NCI-H187 (cell line): ENCODE measurements around the gene ZCCHC2.

Experiments
- DNase-seq, 2 experiments: peaks; one replicate each; lab custom pipeline; 2025; lab: John Stamatoyannopoulos, UW

Gene ZCCHC2

GRCh38 chr18:62538881-62539280 lies 16.1 kb downstream of the ZCCHC2 start:
- no peak for DNase-seq

GRCh38 chr18:62539284-62540165 lies 16.7 kb downstream of the ZCCHC2 start:
- no peak for DNase-seq

- DNase-seq: no peak
Observed at GRCh38 chr18:62543021-62543420, 20.2 kb downstream of the ZCCHC2 start.

GRCh38 chr18:62545098-62545497 lies 22.3 kb downstream of the ZCCHC2 start:
- no peak for DNase-seq

- DNase-seq: no peak
Observed at GRCh38 chr18:62549755-62550154, 26.9 kb downstream of the ZCCHC2 start.

- no peak for DNase-seq
Observed at GRCh38 chr18:62550746-62551145, 27.9 kb downstream of the ZCCHC2 start.

GRCh38 chr18:62551972-62552513 lies 29.2 kb downstream of the ZCCHC2 start:
- DNase-seq: no peak

GRCh38 chr18:62554061-62554815 lies 31.4 kb downstream of the ZCCHC2 start:
- DNase-seq: no peak

- no peak for DNase-seq
Observed at GRCh38 chr18:62555135-62555534, 32.3 kb downstream of the ZCCHC2 start.

- DNase-seq: no peak
Observed at GRCh38 chr18:62556397-62556796, 33.6 kb downstream of the ZCCHC2 start.

- DNase-seq: no peak
Observed at GRCh38 chr18:62558015-62558663, 35.3 kb downstream of the ZCCHC2 start.

GRCh38 chr18:62564044-62564443 lies 41.2 kb downstream of the ZCCHC2 start:
- no peak for DNase-seq

- DNase-seq: no peak
Observed at GRCh38 chr18:62566199-62566598, 43.4 kb downstream of the ZCCHC2 start.

- no peak for DNase-seq
Observed at GRCh38 chr18:62566818-62567217, 44.0 kb downstream of the ZCCHC2 start.

- no peak for DNase-seq
Observed at GRCh38 chr18:62569081-62569655, 46.3 kb downstream of the ZCCHC2 start.

GRCh38 chr18:62571037-62571436 lies 48.2 kb downstream of the ZCCHC2 start:
- no peak for DNase-seq

GRCh38 chr18:62571648-62572047 lies 48.8 kb downstream of the ZCCHC2 start:
- DNase-seq: no peak

- no peak for DNase-seq
Observed at GRCh38 chr18:62572456-62572855, 49.6 kb downstream of the ZCCHC2 start.

- DNase-seq: no peak
Observed at GRCh38 chr18:62574776-62575175, 52.0 kb downstream of the ZCCHC2 start.

- no peak for DNase-seq
Observed at GRCh38 chr18:62576271-62576670, 53.4 kb downstream of the ZCCHC2 start.

- DNase-seq: no peak
Observed at GRCh38 chr18:62576845-62577512, 54.2 kb downstream of the ZCCHC2 start.
